OCI-LY3 (cell line): ENCODE data around the gene TRAF6.
A peak's percentile ranks its signal among the peaks of the same experiment; 100 is the strongest.

ENCODE experiments used
- H2AFZ ChIP-seq: fragments of 200-600, 300-600 bp; shearing (Covaris generic); 2 replicates; pipeline ENCODE4 v1.6.0; 2014; ENCODE audit warnings: antibody characterized with exemption, low read depth, low read length
- H3K27ac ChIP-seq: fragments of 200-600, 300-600 bp; sonication (generic); 2 replicates; pipeline ENCODE4 v1.5.1; 2014; ENCODE audit warnings: mild to moderate bottlenecking, low read length, moderate library complexity, mixed read lengths
- H3K27me3 ChIP-seq: fragments of 200-600, 300-600 bp; sonication (generic); 2 replicates; pipeline ENCODE4 v1.6.1; 2014; ENCODE audit warnings: low read depth, low read length, mixed read lengths
- H3K36me3 ChIP-seq: fragments of 200-600, 300-600 bp; sonication (generic); replicated peaks from 2 replicates; pipeline ENCODE3; 2014; ENCODE audit warnings: low read depth, low read length, mixed read lengths
- H3K4me1 ChIP-seq: fragments of 300-600, 200-600 bp; sonication (generic); 2 replicates; pipeline ENCODE4 v1.6.1; 2014; ENCODE audit warnings: low read length, mixed read lengths
- H3K4me2 ChIP-seq: fragments of 200-600, 300-600 bp; sonication (generic); 2 replicates; pipeline ENCODE4 v1.6.1; 2014; ENCODE audit warnings: low read length, mixed read lengths
- H3K4me3 ChIP-seq: fragments of 300-600, 200-600 bp; sonication (generic); 2 replicates; pipeline ENCODE4 v1.5.1; 2014; ENCODE audit warnings: antibody characterized with exemption, mild to moderate bottlenecking, low read length, moderate library complexity
- H3K79me2 ChIP-seq: fragments of 300-600, 200-600 bp; shearing (Covaris generic); 2 replicates; pipeline ENCODE4 v1.6.1; 2014; ENCODE audit warnings: mild to moderate bottlenecking, low read length, mixed read lengths
- H3K9ac ChIP-seq: fragments of 300-600, 200-600 bp; shearing (Covaris generic); 2 replicates; pipeline ENCODE4 v1.6.0; 2014; ENCODE audit warnings: mild to moderate bottlenecking, low read length, moderate library complexity
- H3K9me3 ChIP-seq: fragments of 200-600, 300-600 bp; shearing (Covaris generic); 2 replicates; pipeline ENCODE4 v1.6.1; 2014; ENCODE audit warnings: low read length, mixed read lengths; ENCODE audit not compliant: insufficient read depth
- H4K20me1 ChIP-seq: fragments of 200-600, 300-600 bp; sonication (generic); 2 replicates; pipeline ENCODE4 v1.6.1; 2016; ENCODE audit warnings: low read length, mixed read lengths; ENCODE audit not compliant: insufficient read depth
- EZH2phosphoT487 ChIP-seq: fragments of 200-600 bp; shearing (Covaris generic); IDR thresholded peaks from 2 replicates; pipeline ENCODE4 v1.6.1; 2018; ENCODE audit warnings: antibody characterized with exemption, mixed run types, low read depth
- TF ChIP-seq, protein P1 (sequence below): fragments of 200-600, 300-600 bp; sonication (generic); IDR thresholded peaks from 2 replicates; pipeline ENCODE4 v1.5.1; 2014; ENCODE audit warnings: antibody characterized with exemption, low read length, low read depth

The TRAF6 gene

GRCh38 chr11:36492724-36493304, 17.3 kb downstream of the TRAF6 start:
- Histone ChIP-seq H3K27ac (no peak overlapping the region), H3K36me3 (peaks cover 15% of the 10 kb centered on the region), H3K9me3 (no peaks in the 10 kb centered on the region), H3K4me2 (no peak overlapping the region), H3K79me2 (no peaks in the 10 kb centered on the region), H3K4me3 (no peak overlapping the region), H3K4me1 (no peaks in the 10 kb centered on the region), H3K27me3 (no peaks in the 10 kb centered on the region), H2AFZ (no peak overlapping the region), H3K9ac (no peak overlapping the region), H4K20me1 (no peaks in the 10 kb centered on the region)
- TF ChIP-seq, protein P1, sequence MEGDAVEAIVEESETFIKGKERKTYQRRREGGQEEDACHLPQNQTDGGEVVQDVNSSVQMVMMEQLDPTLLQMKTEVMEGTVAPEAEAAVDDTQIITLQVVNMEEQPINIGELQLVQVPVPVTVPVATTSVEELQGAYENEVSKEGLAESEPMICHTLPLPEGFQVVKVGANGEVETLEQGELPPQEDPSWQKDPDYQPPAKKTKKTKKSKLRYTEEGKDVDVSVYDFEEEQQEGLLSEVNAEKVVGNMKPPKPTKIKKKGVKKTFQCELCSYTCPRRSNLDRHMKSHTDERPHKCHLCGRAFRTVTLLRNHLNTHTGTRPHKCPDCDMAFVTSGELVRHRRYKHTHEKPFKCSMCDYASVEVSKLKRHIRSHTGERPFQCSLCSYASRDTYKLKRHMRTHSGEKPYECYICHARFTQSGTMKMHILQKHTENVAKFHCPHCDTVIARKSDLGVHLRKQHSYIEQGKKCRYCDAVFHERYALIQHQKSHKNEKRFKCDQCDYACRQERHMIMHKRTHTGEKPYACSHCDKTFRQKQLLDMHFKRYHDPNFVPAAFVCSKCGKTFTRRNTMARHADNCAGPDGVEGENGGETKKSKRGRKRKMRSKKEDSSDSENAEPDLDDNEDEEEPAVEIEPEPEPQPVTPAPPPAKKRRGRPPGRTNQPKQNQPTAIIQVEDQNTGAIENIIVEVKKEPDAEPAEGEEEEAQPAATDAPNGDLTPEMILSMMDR: peak; percentile 91
- no peak for TF ChIP-seq EZH2phosphoT487

DNA sequence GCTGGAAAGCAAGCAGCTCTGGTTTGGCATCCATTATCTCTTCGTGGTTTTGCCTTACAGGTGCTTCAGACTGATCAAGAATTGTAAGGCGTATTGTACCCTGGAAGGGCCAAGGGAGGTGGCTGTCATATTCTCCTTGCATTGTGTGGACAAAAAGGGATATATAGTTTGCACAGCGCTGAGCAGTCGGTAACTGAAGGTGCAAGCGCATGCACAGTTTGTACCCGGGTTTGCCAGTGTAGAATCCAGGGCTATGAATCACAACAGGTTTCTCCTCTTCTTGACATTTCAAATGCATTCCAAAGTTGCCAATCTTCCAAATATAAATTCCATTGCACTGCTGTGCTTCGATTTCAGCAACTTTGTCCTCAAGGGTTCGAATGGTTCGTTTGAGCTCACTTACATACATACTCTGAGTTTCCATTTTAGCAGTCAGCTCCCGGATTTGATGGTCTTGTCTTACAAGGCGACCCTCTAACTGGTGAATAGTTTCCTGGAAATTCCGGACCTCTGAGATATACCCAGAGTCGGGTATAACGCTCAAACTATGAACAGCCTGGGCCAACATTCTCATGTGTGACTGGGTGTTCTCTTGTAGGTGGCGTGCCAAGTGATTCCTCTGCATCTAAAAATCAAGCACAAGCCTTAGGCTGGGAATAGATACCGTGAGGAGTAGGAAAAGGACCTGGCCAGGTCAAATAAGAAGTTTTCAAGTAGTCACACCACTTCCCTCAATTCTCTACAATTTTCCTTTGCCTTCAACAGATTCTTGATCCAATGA, 19.9 kb downstream of the TRAF6 start:
- TF ChIP-seq, protein P1: no peak
- no peak for TF ChIP-seq EZH2phosphoT487
- peaks cover 17% of the 10 kb centered on the region for H3K36me3 ChIP-seq
- H3K9me3 ChIP-seq: no peaks in the 10 kb centered on the region
- no peak overlapping the region for H3K9ac ChIP-seq
- no peaks in the 10 kb centered on the region for H4K20me1 ChIP-seq
- no peak overlapping the region for H3K4me3 ChIP-seq
- no peak overlapping the region for H2AFZ ChIP-seq
- H3K27ac ChIP-seq: no peak overlapping the region
- H3K27me3 ChIP-seq: no peaks in the 10 kb centered on the region
- no peaks in the 10 kb centered on the region for H3K79me2 ChIP-seq
- no peak overlapping the region for H3K4me2 ChIP-seq
- H3K4me1 ChIP-seq: no peaks in the 10 kb centered on the region

DNA sequence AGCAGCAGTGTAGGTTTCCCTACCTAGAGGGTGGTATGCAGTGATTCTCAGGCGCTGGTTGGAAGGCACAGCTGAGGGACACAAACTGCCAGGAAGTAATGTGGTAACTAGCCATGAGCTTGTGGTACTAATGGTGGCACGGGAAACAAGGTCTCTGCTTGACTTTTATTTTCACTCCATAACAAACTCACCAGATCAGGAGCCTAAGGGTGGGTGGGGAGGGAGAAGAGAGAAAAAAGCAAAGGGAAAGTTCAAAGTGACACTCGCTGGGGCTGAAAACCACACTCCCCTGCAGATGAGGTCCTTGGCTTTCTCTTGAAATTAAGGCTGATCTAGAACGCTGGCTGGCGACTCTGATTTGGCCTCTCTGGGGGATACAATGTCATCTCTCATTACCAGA, 22.0 kb downstream of the TRAF6 start:
- H3K27me3 ChIP-seq: no peaks in the 10 kb centered on the region
- H2AFZ ChIP-seq: no peak overlapping the region
- H3K36me3 ChIP-seq: peaks cover 17% of the 10 kb centered on the region
- H3K4me2 ChIP-seq: no peak overlapping the region
- H3K27ac ChIP-seq: no peak overlapping the region
- no peaks in the 10 kb centered on the region for H3K9me3 ChIP-seq
- no peaks in the 10 kb centered on the region for H3K79me2 ChIP-seq
- H4K20me1 ChIP-seq: no peaks in the 10 kb centered on the region
- no peak for TF ChIP-seq EZH2phosphoT487
- TF ChIP-seq, protein P1: no peak
- no peak overlapping the region for H3K9ac ChIP-seq
- no peaks in the 10 kb centered on the region for H3K4me1 ChIP-seq
- H3K4me3 ChIP-seq: no peak overlapping the region

- Histone ChIP-seq H3K9ac (no peak overlapping the region), H3K9me3 (no peaks in the 10 kb centered on the region), H3K4me3 (no peak overlapping the region), H2AFZ (no peak overlapping the region), H3K4me2 (no peak overlapping the region), H3K4me1 (no peaks in the 10 kb centered on the region), H3K27ac (no peak overlapping the region), H3K79me2 (no peaks in the 10 kb centered on the region), H3K27me3 (no peaks in the 10 kb centered on the region), H3K36me3 (peaks cover 17% of the 10 kb centered on the region), H4K20me1 (no peaks in the 10 kb centered on the region)
- no peak for TF ChIP-seq EZH2phosphoT487
- TF ChIP-seq, protein P1: no peak
Observed at GRCh38 chr11:36487619-36488018, 22.5 kb downstream of the TRAF6 start.
